ENCODE measurements around the gene SEPTIN5.

- TF ChIP-seq CTCF (conservative IDR thresholded peaks at IDR 0.05; ENCODE audit: low read depth, low read length) (no peak), EZH2 (IDR thresholded peaks at IDR 0.05; ENCODE audit: borderline replicate concordance, low read depth, low read length, poor library complexity, severe bottlenecking) (no peak)
Measured at GRCh38 chr22:19665784-19666672, 48.3 kb upstream of the SEPTIN5 start.

All from A673 (cell line).